Astrocyte (in vitro differentiated cells and primary cell): ENCODE measurements around the gene CYP1A2.

ENCODE experiments used
- CTCF ChIP-seq: IDR thresholded peaks from 2 replicates; pipeline ENCODE4 v1.5.1; 2011; ENCODE audit warnings: low read depth, mild to moderate bottlenecking, inconsistent platforms, low read length, moderate library complexity; ENCODE audit not compliant: insufficient read depth
- EZH2 ChIP-seq: IDR thresholded peaks from 2 replicates; pipeline ENCODE4 v1.6.1; 2012; ENCODE audit warnings: mild to moderate bottlenecking, low read length, inconsistent platforms; ENCODE audit not compliant: insufficient read depth

DNA sequence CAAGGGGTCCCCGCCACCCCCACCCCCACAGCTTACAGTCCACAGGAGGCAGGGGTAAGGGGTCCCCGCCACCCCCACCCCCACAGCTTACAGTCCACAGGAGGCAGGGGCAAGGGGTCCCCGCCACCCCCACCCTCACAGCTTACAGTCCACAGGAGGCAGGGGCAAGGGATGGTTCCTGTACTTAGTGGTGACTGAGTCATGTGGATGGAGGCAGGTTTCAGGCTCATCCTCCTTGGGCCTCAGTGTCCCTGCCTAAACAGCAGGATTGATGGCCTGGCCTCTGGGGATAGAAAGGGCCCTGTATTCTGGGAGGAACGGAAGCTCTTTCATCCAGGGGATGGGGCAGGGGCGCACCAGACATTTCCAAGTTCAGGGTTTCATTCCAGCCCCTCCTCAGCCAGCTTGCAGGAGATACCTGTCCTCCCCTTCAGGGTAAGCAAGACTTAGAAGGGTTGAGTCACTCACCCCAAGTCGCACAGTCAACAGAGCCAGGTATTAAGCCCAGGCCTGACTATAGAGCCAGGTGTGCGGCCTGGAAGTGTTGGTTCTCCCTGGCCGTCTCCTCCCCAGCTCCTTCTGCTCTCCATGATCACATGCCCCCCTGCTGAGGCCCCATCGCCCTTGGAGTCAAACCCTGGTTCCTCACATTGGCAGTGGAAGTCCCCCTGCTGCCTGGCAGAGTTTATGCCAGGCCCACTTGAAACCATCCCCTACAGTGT lies 45.8 kb downstream of the CYP1A2 start:
- TF ChIP-seq CTCF (no peak), EZH2 (no peak)
